ENCODE measurements around the gene SLC19A1.
"Not testable (repeated sequence)": the region's sequence is repeated elsewhere in the genome, so short reads cannot be mapped to it uniquely, and the experiment has no call there.

SLC19A1 gene

DNA sequence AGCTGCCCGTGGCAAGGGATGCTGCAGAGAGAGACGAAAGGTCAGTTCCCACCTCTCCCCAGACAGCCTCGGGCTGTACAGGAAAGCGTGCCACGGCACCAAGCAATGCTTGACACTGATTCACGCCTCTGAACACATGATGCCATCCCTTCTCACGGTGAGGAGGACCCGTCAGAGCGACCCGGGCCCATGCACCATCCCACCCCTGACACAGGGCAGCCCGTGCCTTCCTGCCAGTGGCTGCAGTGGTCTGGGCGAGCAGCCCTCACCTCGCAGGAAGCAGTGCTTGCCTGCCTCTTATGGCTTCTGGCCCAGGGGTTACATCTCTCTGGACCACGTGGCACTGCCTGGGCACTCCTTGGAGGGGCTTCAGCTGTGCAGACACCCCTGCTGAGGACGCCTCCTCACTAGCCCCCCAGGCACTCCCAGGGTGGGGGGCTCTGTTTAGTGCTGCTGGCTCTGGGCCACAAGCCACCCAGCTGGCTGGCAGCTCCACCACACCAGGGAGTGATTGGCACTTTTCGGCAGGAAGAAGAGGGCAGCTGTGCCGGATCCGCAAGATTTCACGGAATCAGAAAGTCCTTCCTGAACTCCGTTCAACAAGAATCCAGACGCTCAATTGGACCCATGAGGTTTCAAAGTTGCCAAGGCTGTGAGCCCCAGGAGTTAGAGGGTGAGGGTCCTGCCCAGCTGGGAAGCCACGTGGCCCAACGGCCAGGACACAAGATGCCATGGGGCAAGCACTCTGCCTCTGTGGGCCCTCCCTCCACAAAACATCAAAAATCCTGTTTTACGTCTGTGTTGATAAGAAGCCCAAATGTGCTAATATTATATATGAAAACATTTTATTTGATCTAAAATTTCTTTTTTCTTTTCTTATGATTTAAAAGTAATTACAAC lies 34.8 kb upstream of the SLC19A1 start:
- DNase-seq, result no peak

DNA sequence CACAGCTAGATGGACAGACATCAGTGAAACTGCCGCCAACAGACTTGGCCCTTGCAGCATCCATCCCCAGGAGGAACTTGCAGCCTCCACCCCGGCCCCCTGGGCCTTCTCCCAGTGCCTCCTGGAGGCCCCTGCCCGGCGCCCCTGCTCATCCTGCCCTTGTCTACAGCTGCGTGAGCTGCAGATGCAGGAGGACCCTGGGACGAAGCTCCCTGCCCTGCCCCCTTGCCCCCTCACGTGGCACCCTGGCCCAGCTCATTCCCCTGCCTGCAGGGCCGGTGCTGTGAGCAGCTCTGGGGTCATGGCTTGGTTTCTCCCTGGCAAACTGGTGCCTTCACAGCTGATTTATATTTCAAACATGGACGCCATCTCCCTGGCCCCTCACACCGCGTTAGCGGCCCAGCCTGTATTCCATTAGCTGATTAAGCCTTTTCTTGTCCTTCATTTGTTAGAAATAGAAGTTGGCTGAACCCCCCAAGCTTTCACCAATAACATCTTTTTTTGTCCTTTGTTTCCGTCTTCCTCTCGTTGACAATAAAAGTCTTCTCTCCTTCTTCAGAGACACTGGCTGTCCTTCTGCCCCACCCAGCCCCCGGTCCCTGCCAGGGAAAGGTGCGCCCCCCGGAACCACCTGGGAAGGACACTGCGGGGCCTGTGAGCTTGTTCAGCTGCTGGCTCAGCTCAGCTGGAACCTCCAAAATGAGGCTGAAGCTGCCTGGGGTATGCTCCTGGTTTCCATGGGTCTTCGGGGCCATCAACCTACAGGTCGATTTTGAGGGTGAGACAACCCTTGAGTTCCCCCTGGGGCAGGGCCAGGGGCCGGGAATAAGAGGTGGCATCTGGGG lies 34.0 kb upstream of the SLC19A1 start:
- DNase-seq, result no peak

DNA sequence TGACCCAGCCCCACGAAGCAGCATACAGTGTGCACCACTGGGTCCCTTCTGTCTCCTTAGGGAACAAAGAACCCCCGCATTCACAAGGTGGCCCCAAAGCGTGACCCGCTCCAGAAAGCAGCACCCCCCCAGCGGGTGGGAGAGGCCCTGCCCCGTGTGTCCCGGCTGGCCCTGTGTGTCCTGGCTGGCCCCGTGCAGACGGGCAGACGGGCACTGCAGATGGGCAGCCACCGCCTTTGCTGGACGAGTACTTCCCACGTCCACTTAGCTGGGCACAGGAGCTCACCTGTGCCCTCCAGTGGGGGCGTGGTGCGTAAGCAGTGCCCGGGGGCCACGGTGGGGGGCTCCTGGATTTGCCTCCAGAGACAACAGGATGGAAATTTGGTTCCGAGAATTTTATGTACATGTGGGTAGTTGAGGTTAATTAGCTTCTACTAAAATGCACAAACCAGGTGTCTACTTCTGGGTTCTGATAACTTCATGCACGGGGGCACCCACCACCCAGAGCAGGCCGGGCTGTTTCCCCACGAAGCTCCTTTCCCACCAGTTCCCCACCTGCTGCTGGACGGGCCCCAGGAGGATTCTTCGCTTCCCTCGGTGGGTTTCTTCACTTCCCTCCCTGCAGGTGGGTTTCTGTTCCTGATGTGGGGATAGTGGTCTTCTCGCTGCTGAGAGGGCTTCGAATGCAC lies 33.2 kb upstream of the SLC19A1 start:
- no peak for DNase-seq

DNA sequence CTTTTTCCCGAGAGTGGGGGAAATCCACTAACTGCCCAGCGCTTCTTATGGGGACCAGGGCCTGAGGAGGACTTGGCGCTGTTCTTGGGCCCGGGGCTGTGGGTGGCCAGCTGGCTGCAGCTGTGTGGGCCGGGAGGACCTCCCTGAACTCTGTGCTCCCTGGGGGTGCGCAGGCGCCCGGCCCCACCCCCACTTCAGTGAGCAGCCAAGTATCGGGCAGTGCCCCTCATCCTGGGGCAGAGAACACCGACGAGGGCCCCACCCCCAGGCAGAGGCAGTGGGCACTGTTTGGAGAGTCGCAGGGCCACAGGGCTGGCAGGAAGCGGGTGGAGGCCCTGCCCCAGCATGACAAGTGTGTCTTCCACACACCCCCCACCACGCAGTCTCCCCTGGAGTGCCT lies 32.5 kb upstream of the SLC19A1 start:
- no peak for DNase-seq

DNA sequence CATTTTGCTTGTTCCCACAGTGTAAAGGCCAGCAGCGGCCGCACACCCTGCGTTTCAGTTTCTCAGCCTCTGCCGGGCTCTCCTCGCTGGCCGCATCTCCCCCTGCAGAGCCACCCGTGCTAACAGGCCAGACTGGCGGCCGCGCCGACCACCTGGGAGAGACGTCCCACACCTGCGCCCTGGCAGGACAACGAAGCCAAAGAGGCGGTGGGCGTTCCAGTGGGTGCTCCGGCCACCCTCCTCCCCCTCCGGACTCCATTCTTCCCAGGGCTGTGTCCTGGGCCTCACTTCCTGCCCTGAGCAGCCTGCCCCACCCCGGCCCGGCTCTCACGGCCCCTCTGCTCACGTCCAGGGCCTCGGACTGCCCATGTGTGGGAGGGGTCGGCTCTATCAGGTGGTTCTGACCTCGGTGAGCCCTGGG lies 31.9 kb upstream of the SLC19A1 start:
- DNase-seq, result no peak

DNA sequence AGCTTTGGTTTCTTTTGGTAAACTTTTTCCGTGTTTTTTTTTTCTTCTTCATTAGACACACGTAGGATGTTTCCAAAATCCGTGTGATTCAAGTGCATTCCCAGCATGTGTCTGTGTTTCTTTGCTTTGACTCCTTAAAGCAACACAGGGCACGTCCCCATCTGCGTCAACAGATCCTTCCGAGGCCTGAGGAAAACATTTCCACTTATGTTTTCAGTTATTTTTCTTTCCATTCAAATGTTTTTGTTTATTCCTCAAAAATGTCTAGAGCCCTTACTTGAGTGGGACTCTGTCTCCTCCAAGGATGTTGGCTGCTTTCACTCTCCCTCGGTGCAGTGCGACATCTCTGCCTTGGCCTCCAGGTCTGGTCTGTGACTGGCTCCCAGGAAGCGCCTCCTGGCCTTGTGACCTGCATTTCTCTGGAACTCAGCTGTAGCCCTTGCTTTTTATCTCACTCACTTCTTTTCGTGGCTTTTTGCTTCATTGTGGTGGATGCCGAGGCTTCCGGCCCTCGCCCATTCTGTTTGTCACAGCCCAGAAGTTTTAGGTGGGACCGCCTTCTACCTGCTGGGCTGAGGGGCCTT lies 31.3 kb upstream of the SLC19A1 start:
- DNase-seq, result no peak

DNA sequence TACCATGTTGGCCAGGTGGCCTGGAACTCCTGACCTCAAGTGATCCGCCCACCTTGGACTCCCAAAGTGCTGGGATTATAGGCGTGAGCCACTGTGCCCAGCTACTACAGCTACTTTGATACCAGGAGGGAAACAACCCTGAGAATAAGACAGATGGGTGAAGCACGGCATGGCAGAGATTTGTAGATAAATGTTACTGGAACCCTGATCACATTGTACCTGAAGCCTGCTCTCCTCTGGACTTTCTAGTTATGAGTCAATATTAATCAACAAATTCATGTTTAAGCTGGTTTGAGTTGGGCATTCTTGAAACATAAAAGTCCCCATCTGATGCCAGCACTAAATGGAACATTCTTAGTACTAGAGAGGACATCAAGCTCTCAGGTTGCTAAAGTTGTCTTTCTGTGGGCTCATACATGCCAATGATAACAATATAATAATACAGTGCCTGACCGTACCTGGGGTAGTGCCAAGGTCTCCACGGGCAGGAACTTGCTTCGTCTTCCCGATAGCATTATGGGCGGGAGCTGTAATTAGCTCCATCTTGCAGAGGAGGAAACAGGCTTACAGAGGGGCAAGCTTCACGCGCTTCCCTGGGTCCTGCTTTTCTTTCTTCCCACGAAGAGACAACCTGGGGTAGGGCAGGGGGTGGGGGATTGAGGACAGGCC lies 30.7 kb upstream of the SLC19A1 start:
- no peak for DNase-seq

DNA sequence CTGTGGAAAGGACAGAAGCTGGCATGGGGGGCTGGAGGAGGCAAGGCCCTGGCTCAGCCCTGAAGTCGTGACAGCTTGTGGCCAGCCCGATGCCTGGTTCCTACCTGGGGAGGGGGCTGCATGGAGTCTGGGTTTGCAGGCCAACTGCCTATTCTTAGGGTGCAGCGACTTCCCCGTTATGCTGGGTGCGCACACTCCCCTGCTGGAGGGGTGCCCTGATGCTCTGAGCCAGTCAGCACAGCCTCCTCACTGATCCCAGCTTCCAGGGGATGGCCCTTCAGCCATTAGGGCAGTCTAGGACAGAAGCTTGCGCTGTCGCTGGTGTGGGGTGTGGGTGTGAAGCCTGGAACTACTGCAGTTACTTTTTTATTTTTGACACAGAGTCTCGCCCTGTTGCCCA lies 30.0 kb upstream of the SLC19A1 start:
- no peak for DNase-seq

DNA sequence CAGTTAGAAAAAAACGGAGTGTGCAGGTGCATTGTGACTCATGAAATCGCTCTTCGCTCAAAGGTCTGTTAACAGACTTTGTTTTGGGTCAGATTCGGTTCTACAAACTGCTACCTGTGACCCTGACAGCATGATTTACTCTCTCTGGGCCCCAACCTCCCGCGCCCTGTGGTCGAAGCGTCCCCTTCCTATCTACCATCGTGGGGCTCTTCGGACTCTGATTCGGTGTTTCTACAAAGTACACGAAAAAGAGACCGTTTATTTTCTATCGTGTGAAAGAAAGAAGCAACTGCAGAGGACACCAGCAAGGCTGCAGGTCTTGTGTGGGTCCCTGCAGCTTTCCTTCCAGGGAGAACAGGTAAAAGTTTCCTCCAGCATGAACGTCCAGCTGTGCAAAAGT lies 29.4 kb upstream of the SLC19A1 start:
- DNase-seq, result no peak

DNA sequence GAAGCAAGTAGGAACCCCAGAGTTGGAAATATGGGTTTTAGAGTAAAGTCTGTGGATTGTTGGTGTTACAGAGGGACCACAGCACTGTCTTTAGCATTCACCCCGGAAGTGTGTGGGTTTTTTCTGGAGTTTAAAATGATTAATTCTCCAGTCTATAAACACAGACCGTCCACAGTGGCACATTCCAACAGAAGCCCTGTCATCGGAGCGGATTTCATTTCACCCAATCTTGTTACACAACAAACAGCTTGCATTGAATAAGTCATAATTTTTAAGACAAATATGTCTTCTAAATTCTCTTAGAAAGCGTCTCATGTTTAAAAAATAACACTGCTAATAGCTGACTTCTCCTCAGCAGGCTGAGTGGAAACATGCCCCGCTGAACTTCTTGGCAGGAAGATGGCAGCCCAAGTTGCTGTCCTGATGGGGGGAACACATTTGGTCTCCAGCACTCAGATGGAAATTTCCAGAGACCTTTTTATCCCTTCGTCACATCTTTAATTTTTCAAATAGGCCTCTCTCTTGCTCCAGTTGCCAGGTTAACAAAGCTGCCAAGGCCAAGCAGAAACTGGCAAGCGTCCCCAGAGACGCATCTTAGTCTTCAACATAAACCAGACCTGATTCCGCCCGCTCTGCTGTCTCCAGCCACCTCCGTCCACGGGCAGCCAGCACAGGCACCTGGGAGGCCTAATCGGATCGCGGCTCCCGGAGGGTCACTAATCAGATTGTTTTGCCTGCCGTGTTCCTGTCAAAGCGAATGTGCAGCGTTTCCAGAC lies 28.8 kb upstream of the SLC19A1 start:
- no peak for DNase-seq

DNA sequence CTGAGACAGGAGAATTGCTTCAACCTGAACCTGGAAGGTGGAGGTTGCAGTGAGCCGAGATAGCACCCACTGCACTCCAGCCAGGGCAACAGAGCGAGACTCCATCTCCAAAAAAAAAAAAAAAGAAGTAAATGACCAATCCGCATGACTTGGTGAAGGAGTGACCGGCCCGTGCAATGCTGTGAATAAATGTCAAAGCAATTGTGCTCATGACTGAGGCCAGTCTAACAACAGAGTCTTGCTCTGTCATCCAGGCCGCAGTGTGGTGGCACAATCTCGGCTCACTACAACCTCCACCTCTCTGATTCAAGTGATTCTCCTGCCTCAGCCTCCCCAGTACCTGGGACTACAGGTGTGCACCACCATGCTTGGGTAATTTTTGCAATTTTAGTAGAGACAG lies 27.8 kb upstream of the SLC19A1 start:
- DNase-seq, result no peak

DNA sequence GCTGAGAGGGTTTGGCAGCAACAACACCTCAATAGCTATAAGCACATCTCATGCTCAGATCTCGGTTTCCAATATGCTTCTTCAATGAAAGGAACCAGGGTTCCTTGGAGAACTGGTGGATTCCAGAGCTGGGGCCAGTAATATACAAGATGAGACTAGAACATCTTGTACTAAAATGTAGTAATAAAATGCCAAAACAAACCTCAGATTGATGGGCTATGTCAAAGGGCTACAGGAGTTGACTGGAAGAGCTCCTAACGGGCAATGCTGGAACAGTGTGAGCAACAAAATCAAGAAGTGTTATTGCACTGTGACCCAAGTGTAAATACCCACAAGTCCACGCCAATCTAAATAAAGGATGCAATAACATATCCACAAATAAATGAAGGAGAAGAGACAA lies 26.1 kb upstream of the SLC19A1 start:
- no peak for DNase-seq

DNA sequence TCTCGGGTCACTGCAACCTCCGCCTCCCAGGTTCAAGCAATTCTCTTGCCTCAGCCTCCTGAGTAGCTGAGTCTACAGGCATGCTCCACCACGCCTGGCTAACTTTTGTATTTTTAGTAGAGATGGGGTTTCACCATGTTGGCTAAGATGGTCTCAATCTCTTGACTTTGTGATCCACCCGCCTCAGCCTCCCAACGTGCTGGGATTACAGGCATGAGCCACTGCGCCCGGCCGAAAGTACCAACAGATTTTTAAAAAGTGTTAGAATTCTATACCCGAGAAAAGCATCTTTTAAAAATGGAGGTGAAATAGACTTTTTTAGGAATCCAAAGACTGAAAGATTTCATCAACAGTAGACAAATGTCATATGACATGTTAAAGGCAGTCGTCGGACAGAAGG lies 21.9 kb upstream of the SLC19A1 start:
- not testable (repeated sequence) for DNase-seq

DNA sequence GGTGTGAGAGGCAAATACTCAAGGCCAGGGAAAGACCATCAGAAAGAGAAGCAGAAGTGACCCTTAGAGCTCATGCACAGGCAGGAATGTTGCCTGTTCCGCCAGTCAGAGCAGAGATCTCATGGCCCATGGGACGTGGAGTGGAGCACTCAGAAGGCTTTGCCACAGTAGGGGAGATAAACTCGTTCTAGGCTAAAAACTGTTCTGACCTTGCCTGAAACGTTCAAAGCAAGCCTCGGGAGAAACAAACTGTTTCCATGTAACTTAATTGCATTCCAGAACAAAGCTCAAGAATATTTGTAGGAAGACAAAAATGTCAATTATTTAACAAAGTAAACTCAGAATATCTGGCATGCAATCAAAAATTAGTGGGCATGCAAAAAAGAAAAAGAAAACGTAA lies 20.7 kb upstream of the SLC19A1 start:
- no peak for DNase-seq

DNA sequence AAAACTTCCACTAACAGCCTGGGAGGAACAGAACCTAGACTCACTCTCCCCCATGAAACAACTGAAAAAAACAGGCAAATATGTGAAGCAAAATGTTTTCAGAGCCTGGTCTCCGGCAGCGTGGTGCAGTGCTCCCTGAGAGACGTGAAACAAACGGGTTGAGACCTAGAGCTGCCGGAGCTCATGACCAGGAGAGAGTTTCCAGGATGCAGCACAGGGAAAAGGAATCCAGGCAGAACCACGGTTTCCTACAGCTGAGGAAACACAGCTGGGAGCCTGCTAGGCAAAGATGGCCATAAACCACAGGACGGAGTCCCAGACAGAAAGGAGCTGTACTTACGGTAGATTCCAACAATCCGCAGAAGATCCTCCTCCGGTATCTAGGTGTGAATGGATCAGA lies 20.2 kb upstream of the SLC19A1 start:
- DNase-seq, result no peak

DNA sequence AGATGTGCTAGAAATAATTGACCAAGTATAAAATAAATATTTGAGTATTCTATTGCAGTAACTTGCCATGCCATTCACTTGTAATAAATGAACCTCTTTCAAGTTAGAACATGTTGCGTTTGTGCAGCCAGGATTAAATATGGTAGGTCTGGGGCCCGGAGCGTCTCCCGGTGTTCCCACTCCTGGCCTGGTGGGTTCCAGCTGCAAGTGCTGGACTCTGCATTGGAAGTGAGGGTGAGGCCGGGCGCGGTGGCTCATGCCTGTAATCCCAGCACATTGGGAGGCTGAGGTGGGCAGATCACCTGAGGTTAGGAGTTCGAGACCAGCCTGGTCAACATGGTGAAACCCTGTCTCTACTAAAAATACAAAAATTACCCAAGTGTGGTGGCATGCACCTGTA lies 19.0 kb upstream of the SLC19A1 start:
- DNase-seq, result not testable (repeated sequence)

DNA sequence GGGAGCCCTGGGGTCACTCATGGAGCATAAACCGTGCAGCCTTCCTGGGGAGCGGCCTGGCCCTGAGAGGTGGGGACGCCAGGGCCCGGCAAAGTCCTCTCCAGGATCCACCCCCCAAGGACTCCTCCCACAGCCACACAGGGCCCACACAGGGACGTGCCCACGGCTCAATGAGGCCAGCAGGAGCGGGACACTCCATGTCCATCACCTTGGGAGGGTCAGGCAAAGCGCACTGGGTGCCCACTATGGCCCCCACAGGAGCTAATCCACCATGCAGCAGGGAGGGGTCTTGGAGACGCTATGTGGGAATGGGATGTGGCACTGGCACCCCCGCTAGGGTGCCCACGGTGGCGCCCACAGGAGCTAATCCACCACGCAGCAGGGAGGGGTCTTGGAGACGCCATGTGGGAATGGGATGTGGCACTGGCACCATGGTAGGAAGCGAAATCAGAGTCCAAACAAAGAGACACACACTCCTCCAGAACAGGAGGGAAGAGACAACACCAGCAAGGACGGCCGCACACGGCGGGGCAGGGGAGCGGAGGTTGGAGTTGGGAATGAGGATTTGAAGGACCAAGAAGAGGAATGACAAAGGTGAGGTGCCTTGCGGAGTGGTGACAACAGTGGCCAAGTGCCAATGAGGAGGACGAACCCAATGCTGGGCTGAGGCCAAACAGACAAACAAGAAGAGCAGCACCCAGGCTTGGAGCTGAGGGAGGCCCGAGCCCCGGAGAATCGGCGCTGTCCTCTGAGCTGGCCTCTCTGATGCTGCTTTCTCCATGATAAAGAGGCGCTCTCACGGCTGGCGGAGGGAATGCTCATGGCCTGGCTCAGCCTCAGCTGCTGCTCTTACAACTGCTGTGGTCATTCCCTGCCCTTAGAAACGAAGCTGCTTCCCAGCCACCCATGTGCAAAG lies 18.1 kb upstream of the SLC19A1 start:
- no peak for DNase-seq

DNA sequence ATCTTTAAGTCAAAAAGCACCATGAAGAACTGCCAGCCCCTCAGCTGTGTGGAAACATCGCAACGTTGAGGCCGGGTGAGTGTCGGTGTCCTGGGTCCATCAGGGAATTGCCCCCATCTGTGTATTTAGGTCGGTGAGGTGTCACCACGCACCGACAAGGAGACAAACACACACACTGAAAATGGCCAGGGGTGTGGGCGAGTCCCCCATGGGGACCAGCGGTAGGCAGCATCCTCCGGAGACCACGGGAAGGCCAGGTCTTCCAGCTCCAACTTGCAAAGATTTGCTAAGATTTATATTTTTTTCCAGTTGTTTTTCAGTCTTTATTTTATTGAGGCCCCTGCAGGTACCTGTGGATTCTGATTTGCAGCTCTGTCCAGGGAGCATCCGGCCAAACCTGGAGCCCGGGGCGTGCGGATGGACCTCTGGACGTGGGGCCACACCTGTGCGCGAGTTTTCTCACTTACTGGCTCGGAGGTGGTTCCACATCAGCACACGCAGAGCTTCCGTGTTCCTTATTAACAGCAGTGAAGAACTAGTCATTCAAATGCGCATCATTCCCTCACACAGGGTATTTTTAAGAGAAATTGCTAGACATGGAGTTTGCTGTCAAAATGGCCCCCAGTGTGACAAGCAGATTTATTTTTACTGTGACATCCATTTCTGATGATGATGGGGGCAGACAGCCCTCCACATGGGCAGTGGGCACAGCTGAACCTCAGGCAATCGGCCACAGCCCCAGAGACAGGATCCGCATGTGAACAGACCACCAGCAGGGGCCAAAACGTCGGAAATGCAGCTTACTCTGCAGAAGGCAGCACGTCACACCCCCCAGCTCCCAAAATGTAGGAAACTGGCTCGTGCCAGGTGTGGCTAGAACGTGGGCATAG lies 17.2 kb upstream of the SLC19A1 start:
- DNase-seq, result no peak

DNA sequence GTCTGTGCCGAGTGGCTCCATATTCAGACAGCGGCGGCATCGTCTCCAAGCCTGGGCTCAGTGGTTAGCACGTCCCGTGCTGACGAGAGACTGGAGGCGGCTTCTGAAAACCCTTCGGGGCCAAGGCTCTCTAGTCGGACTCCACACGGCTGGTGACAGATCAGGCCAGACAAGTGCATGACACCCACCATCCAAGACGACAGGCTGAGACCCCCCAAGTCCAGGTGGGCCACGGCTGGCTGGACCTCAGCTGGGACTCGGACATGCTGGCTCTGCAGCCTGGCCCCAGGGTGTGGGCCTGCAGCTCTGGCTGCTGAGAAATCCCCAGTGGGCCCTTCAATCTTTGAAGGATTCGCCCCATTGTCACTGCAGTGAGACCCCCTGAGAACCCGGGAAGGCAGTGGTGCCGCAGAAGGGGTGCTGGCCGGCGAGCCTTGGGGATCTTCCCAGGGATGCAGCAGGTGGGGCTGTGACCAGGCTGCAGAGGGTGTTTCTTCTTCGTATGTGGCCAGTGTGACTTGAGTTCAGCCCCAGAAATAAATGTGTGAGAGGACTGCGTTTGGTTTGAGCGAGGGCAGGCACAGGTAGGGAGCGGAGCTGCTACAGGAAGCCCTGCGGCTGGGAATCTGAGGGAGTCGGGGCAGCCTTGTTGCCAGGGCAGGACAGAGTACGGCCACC lies 15.9 kb upstream of the SLC19A1 start:
- DNase-seq, result no peak

Data from suppressor macrophage treated with lipopolysaccharide for 4 hours (primary cell).